ENCODE results near the gene PRTFDC1.
"Not testable (repeated sequence)": the region's sequence is repeated elsewhere in the genome, so short reads cannot be mapped to it uniquely, and the experiment has no call there.

Gene PRTFDC1

GRCh38 chr10:24929056-24929544, 23.3 kb downstream of the PRTFDC1 start:
- DNase-seq: no peak

- DNase-seq: no peak
Observed at GRCh38 chr10:24928163-24928562, 24.2 kb downstream of the PRTFDC1 start.

- DNase-seq: no peak
Observed at GRCh38 chr10:24926557-24926956, 25.8 kb downstream of the PRTFDC1 start.

GRCh38 chr10:24925799-24926198, 26.6 kb downstream of the PRTFDC1 start:
- no peak for DNase-seq

- DNase-seq: not testable (repeated sequence)
Observed at GRCh38 chr10:24924483-24924882, 27.9 kb downstream of the PRTFDC1 start.

GRCh38 chr10:24922222-24922868, 30.1 kb downstream of the PRTFDC1 start:
- DNase-seq: not testable (repeated sequence)

- no peak for DNase-seq
Observed at GRCh38 chr10:24920907-24921881, 31.2 kb downstream of the PRTFDC1 start.

- DNase-seq: not testable (repeated sequence)
Observed at GRCh38 chr10:24920192-24920591, 32.2 kb downstream of the PRTFDC1 start.

GRCh38 chr10:24919629-24920028, 32.8 kb downstream of the PRTFDC1 start:
- not testable (repeated sequence) for DNase-seq

GRCh38 chr10:24917979-24918378, 34.4 kb downstream of the PRTFDC1 start:
- no peak for DNase-seq

- DNase-seq: no peak
Observed at GRCh38 chr10:24917493-24917892, 34.9 kb downstream of the PRTFDC1 start.

- DNase-seq: no peak
Observed at GRCh38 chr10:24916365-24916764, 36.0 kb downstream of the PRTFDC1 start.

- no peak for DNase-seq
Observed at GRCh38 chr10:24915304-24915703, 37.1 kb downstream of the PRTFDC1 start.

- DNase-seq: no peak
Observed at GRCh38 chr10:24914148-24914547, 38.3 kb downstream of the PRTFDC1 start.

- DNase-seq: no peak
Observed at GRCh38 chr10:24912215-24912614, 40.2 kb downstream of the PRTFDC1 start.

GRCh38 chr10:24911029-24911428, 41.4 kb downstream of the PRTFDC1 start:
- no peak for DNase-seq

GRCh38 chr10:24910574-24910973, 41.8 kb downstream of the PRTFDC1 start:
- DNase-seq: no peak

GRCh38 chr10:24908793-24909423, 43.5 kb downstream of the PRTFDC1 start:
- no peak for DNase-seq

GRCh38 chr10:24907956-24908355, 44.5 kb downstream of the PRTFDC1 start:
- no peak for DNase-seq

- no peak for DNase-seq
Observed at GRCh38 chr10:24906372-24906771, 46.0 kb downstream of the PRTFDC1 start.

- DNase-seq: no peak
Observed at GRCh38 chr10:24904824-24905223, 47.6 kb downstream of the PRTFDC1 start.

GRCh38 chr10:24902400-24902728, 50.0 kb downstream of the PRTFDC1 start:
- no peak for DNase-seq

- no peak for DNase-seq
Observed at GRCh38 chr10:24901686-24902399, 50.6 kb downstream of the PRTFDC1 start.

Measured in DMS153 (cell line).